ENCODE results near the gene PIK3CD.
"Not testable (repeated sequence)": the region's sequence is repeated elsewhere in the genome, so short reads cannot be mapped to it uniquely, and the experiment has no call there.

The PIK3CD gene

DNA sequence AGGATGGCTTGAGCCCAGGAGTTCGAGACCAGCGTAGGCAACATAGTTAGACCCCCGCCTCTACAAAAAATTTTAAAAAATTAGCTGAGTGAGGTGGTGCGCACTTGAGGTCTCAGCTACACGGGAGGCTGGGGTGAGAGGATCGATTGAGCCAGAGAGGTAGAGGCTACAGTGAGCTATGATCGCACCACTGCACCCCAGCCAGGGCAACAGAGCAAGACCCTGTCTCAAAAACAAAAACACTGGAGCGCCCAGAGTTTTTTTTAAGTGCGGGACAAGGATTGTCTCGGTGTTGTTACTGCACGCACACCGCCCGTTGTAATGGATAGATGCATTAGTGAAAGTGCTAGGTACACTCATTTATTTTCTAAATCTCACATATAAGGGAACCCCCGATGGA is 37.1 kb downstream of the PIK3CD start:
- DNase-seq (ENCODE audit: low spot score) (no peak), FAIRE-seq (no peak)

DNA sequence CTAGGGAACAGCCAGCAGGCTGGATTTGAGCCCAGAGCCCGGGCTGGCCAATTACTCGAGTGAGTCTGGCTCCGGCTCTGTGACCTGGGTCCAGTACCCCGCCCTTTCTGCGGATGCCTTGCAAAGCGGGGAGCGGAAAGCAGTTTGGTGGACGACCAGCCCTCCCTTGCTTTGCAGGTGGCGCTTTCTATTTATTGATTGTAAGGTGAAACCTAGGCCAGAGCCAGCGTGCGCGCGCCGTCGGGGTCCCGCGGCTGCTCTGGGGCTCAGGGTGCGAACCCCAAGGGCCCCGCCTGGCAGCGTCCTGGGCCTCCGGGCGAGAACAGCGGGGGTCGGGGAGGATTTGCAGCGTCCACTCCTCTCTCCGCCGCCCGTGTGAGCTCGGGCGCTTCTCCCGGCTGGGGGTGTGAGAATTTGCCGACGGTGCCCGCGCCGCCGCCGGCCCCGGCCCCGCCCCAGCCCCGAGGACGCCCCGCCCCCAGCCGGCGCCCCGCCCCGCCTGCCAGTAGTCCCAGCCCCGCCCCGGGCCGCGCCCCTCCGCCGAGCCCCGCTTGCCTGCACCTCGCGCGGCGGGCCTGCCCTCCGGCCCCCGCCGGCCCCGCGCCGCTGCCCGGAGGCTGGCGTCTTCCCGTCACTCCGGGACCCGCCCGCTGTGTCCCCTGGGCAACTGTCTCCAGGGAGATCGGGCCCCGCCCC is 37.6 kb downstream of the PIK3CD start:
- no peak for FAIRE-seq
- DNase-seq (ENCODE audit: low spot score) = peak; percentile 53

DNA sequence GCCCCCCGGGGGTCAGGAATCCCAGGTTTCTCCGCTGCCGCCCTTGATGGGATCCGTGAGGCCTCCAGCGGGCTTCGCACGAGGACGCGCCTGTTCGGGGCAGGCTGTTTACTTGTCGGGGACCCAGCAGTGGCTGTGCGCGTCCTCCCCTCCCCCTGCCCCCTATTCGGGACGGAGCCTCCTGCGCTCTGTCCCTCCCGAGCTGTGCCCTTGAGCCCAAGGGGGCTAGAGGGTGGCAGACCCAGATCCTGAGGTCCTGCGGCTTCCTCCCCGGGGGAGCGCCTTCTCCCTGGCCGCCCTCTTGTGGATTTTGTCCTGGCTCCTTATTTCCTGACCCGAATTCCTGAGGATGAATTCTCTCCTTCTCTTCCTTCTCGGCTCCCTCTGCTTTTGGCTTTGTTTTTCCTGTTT is 38.4 kb downstream of the PIK3CD start:
- no peak for DNase-seq (ENCODE audit: low spot score)
- no peak for FAIRE-seq

DNA sequence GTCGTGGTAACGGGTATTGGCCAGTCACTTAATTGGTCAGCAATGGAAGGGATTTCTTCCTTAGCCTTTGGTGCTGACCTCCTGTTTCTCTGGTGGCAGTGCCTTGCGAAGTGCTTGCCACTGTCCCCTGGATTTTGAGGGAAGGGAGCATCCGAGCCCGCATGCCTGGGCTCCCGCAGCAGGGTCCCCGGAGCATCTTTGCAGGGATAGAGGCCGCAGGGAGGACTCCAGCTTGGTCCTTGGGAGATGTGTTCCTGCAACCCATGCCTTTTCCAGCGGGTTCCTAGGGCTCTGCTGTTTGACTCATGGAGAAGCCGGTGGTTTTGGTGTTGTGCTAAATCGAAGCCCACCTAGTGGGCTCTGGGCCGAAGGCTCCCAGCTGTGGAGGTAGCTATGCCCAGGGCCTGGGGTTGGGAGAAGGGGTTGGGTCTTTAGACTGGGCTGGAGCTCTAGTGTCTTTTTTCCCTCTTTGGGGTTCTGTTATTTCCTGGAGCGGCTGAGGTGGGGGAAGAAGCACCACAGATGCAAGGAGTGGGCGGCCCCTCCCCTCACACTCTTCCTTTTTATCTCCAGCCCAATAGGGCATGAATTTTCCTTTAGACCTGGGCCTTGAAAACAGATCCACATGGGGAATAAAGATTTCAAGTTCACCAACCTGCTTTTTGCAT is 39.0 kb downstream of the PIK3CD start:
- no peak for FAIRE-seq

DNA sequence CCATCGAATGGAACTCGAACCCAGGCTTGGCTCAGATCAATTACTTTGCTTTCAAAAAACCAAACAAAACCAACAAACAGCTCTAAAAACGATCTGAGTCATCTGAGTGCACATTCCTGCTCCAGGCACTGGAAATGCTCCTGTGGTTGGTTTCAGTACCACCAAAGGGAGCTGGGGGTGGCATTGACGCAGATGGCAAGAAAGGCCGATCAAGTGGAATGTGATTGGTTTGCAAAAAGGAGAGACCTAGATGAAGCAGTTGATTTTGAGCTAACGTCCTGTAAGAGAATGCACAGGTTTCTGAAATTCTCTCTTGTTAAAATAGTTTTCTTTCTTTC is 39.5 kb downstream of the PIK3CD start:
- FAIRE-seq = no peak
- DNase-seq (ENCODE audit: low spot score) = peak; percentile 34

More for the DNA sequence above, 39.0 kb downstream of the PIK3CD start:
- DNase-seq (ENCODE audit: low spot score) = no peak

DNA sequence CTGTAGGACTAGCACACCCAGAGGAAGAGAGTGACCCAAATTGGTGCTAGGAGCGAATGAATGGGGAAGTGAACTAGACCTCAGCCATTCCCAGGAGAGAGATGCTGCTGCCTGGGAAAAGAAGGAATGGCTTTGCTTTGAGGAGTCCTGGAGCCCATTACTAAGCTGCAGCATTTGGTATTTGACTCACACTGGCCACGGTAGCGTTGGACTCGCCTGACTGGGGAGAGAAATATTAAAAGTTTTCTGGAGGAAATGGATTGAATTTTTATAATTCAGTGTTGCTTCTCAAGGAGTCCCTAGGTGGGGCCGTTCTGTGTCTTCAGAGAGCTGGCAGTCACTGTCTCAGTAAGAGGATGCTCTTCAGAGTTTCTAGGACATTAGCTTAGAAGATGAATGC is 40.2 kb downstream of the PIK3CD start:
- DNase-seq (ENCODE audit: low spot score) (peak; percentile 9), FAIRE-seq (no peak)

DNA sequence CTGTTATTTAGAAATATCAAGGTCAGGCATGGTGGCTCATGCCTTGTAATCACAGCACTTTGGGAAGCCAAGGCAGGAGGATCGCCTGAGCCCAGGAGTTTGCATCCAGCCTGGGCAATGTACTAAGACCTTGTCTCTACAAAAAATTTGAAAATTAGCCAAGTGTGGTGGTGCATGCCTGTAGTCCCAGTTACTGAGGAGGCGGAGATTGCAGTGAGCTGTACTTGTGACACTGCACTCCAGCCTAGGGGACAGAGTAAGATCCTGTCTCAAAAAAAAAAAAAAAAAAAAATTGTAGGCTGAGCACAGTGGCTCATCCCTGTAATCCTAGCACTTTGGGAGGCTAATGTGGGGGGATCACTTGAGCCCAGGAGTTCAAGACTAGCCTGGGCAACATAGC is 45.3 kb downstream of the PIK3CD start:
- peak; percentile 46 for DNase-seq (ENCODE audit: low spot score)
- no peak for FAIRE-seq

DNA sequence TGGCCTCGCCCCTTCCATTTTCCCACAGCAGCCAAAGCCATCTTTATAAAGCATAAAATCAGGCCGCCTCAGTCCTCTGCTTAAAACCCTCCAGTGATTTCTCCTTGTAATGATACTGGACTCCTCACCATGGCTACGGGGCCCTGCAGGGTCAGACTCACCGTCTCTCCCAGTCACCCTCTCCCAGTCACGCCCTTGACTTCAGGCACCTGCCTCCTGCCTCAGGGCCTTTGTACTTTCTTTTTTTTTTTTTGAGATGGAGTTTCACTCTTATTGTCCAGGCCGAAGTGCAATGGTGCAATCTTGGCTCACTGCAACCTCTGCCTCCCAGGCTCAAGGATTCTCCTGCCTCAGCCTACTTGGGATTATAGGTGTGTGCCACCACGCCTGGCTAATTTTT is 47.8 kb downstream of the PIK3CD start:
- FAIRE-seq = no peak
- peak; percentile 41 for DNase-seq (ENCODE audit: low spot score)

DNA sequence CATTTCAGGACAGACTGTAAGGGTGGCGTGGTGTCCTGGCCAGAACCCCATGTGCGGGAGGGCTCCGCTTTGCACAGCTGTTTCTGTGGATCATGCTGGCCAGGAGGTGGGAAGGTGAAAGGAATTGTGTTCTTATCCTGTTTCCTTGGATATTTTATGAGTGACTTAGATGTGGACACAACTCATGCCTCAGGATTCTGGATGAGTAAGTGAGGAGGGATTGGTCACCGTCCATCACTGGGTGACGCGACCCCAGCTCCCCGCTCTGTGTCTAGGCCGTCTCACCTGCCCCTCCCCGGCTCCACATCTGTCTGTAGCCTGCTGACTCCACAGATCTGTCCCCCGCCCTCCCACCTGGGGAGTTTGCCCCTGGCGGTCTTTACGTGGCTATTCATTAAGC is 48.8 kb downstream of the PIK3CD start:
- peak; percentile 96 for DNase-seq (ENCODE audit: low spot score)
- FAIRE-seq = peak; percentile 86

DNA sequence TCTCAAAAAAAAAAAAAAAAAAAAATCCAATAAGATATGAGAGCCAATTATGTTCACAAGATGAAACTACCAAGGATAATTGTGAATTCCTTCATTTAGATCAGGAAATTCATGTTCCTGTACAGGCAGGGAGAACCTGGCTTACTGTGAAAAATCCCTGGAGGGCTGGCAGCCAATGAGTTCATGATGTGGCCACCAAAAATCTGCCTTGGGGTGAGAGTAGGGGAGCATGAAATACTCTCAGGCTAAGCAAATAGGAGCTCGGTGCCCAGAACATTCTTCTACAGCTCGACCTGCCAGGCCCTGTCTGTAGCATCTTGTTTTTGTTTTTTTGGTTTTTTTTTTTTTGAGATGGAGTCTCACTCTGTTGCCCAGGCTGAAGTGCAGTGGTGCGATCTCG is 50.1 kb downstream of the PIK3CD start:
- no peak for FAIRE-seq
- DNase-seq (ENCODE audit: low spot score) = no peak

DNA sequence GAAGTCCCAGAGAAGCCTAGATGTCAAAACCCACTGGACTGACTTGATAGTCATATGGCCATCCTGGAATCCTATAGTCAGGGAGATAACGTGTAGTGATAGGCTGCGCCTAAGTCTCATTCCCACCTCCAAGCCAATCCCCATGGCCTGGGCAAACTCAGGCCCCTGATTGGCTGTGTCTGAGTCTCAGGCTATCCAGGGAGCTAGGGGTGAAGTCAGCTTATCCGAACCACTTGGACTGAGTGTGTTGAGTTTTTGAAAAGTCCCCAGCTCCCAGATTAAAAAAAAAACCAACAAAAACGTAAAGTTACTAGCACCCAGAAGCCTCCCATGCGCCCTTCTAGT is 51.6 kb downstream of the PIK3CD start:
- DNase-seq (ENCODE audit: low spot score) = no peak
- FAIRE-seq = no peak

DNA sequence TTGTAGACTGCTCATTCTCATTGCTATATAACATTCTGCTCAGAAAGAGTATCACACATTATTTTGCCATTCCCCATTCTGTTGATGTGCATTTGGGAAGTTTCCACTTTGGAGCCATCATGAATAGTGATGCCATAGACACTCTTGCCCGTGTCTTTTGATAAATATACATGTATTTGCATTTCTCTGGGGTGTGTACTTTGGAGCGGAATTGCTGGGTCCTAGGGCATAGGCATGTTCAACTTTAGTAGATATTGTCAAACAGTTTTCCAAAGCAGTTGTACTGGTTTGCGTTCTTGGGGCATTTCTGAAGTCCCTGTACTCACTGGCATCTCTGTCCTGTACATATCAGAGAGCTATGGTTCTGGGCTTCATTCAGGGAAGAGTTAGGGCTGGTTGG is 52.1 kb downstream of the PIK3CD start:
- no peak for DNase-seq (ENCODE audit: low spot score)
- FAIRE-seq = no peak

DNA sequence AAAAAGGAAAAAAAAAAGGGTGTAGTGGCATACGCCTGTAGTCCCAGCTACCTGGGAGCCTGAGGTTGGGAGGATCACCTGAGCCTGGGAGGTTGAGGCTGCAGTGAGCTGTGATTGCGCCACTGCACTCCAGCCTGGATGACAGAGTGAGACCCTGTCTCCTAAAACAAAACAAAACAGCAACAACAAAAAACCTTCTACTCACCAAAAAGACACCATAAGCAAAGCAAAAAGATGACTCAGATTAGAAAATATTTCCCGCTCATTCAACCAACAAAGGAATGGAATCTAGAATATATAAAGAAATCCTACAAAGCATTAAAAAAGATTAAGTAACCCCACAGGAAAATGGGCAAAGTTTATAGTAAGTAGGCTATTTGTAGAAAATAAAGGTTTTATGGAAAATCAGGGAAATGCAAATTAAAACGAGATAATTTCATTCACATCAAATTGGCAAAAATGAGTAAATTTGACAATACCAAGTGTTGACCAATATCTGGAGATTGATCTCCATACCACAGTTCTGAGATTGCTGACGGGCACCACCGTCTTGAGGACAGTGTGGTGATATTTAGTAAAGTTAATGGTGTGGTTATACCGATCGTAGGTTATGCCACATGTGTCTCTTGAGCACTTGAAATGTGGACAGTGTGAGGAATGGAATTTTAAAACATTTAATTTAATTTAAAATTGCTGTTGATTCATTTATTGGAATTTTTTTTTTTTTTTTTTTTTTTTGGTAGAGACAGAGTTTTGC is 54.0 kb downstream of the PIK3CD start:
- peak; percentile 70 for DNase-seq (ENCODE audit: low spot score)
- FAIRE-seq = peak; percentile 73

DNA sequence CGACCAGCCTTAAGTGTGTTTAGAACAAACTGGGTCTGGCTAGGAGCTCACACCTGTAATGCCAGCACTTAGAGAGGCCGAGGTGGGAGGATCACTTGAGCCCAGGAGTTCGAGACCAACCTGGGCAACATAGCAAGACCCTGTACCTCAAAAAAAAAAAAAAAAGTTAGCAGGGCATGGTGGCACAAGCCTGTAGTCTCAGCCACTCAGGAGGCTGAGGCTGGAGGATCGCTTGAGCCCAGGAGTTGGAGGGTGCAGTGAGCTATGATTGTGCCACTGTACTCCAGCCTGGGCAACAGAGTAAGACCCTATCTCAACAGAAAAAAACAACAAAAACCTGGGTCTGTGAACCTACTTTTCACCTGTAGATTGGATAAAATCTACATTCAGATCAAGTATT is 54.6 kb downstream of the PIK3CD start:
- DNase-seq (ENCODE audit: low spot score) (no peak), FAIRE-seq (no peak)

DNA sequence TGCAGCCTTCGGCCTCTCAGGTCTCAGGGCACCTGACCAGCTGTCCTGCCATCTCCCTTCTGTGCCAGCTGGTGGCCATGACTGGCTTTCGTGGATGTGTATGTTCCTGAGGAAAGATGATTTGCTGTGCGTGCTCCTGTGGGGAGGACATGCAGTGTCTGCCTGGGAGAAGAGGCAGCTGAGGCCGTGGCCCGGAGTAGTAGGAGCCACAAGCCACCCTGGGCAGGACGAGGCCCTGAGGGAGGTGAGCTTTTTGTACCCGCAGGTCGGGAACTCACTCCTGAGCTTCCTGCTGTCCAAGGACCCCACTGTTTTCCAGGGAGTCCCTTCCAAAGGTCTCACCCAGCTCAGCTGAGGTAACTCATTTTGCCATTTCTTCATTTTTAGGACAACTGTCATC is 58.5 kb downstream of the PIK3CD start:
- no peak for DNase-seq (ENCODE audit: low spot score)

DNA sequence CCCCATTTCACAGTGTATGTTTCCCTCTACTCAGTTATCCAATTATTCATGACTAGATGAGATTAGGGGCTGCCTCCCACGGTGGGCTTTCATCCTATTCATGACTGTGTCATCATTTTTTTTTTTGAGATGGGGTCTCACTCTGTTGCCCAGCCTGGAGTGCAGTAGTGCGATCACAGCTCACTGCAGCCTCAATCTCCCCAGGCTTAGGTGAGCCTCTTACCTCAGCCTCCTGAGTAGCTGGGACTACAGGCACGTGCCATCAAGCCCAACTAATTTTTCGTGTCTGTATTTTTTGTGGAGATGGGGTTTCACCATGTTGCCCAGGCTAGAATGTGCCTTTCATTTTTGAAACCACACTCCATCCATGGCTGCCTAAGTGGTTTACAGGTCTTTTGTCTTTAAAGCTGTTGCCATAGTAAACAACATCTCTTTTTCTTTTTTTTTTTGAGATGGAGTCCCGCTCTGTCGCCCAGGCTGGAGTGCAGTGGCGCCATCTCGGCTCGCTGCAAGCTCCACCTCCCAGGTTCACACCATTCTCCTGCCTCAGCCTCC is 60.0 kb downstream of the PIK3CD start:
- FAIRE-seq = no peak
- DNase-seq (ENCODE audit: low spot score) = no peak

More for the DNA sequence above, 58.5 kb downstream of the PIK3CD start:
- FAIRE-seq = no peak

DNA sequence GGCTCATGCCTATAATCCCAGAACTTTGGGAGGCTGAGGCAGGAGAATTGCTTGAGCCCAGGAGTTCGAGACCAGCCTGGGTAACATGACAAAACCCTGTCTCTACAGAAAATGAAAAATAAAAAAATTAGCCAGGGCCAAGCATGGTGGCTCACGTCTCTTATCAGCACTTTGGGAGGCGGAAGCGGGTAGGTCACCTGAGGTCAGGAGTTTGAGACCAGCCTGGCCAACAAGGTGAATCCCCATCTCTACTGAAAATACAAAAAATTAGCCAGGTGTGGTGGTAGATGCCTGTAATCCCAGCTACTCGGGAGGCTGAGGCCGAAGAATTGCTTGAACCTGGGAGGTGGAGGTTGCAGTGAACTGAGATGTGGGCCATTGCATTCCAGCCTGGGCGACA is 61.2 kb downstream of the PIK3CD start:
- not testable (repeated sequence) for FAIRE-seq; DNase-seq (ENCODE audit: low spot score)

DNA sequence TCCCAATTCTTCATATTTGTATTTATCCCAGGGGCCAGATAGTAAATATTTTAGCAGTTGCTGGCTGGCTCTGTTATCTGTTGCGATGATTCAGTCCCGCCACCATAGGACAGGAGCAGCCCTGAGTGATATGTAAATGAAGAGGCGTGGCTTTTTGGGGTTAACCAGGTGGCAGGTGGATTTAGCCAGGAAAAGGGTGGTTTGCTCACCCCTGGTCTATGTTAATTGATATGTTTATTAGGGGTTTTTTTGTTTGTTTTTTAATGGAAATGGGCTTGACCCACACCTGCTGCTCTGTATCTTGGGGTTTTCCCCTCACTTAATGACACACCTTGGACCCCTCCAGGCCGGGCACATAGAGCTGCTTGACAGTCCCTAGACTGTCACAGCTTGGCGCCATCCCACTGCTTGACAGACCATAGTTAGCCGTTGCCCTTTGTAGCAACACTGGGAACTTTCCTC is 62.8 kb downstream of the PIK3CD start:
- DNase-seq (ENCODE audit: low spot score) (no peak), FAIRE-seq (no peak)

DNA sequence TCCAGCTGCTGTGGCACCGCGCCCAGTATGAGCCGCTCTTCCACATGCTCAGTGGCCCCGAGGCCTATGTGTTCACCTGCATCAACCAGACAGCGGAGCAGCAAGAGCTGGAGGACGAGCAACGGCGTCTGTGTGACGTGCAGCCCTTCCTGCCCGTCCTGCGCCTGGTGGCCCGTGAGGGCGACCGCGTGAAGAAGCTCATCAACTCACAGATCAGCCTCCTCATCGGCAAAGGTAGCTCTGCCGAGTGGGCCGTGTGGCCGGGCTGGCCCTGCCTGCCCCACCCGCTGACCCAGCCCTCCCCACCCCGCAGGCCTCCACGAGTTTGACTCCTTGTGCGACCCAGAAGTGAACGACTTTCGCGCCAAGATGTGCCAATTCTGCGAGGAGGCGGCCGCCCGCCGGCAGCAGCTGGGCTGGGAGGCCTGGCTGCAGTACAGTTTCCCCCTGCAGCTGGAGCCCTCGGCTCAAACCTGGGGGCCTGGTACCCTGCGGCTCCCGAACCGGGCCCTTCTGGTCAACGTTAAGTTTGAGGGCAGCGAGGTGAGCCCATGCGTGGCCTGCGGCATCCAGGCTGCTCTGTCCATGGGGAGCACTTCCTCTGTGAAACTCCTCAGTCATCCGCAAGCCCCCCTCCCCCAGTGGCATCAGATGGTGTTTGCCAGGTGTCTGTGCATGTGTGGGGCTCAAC is 64.2 kb downstream of the PIK3CD start:
- FAIRE-seq (no peak), DNase-seq (ENCODE audit: low spot score) (no peak)

DNA sequence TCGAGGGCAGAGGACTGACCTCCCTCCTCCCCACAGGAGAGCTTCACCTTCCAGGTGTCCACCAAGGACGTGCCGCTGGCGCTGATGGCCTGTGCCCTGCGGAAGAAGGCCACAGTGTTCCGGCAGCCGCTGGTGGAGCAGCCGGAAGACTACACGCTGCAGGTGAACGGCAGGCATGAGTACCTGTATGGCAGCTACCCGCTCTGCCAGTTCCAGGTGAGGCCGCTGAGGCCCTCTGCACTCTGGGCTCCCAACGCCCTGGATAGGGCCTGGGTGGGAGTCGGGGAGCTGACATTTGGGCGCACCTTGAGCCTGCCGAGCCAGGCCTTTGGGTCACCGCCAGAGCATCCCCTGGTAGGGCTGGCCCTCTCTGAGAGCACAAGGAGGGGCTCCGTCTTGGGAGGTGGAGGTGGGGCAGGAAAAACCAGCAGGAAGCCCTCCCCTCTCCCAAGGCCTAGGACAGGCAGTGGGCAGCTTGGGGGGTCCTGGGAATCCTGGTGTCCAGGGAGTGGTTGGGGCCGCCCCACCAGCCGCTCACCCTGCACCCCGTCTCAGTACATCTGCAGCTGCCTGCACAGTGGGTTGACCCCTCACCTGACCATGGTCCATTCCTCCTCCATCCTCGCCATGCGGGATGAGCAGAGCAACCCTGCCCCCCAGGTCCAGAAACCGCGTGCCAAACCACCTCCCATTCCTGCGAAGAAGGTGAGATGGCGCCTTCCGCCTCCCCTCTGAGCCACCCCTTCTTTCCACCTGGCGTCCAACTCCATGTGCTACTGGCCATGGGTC is 65.1 kb downstream of the PIK3CD start:
- no peak for DNase-seq (ENCODE audit: low spot score)
- FAIRE-seq = no peak

Data from RCC 7860 (cell line).